Panc1 (cell line): ENCODE measurements around the gene JCHAIN.
"Not testable (repeated sequence)": the region's sequence is repeated elsewhere in the genome, so short reads cannot be mapped to it uniquely, and the experiment has no call there.

Source experiments
- POLR2AphosphoS5 ChIP-seq: IDR thresholded peaks from 2 replicates; pipeline ENCODE4 v1.6.1; 2012; ENCODE audit warnings: mild to moderate bottlenecking, low read depth, low read length, moderate library complexity
- SIN3A ChIP-seq: IDR thresholded peaks from 2 replicates; pipeline ENCODE4 v1.6.1; 2012; ENCODE audit warnings: low read depth, mild to moderate bottlenecking, low read length, moderate library complexity, borderline replicate concordance; ENCODE audit not compliant: insufficient read depth
- TF ChIP-seq, protein P1 (sequence below): fragments of 450-650 bp; IDR thresholded peaks from 2 replicates; pipeline ENCODE4 v1.5.1; 2017; ENCODE audit warnings: mild to moderate bottlenecking
- TF ChIP-seq, protein P2 (sequence below), 2 experiments: IDR thresholded peaks; 2 replicates each; pipeline ENCODE4 v1.6.1; 2011 to 2012; ENCODE audit warnings: low read depth in 2 of 2, control low read depth in 1 of 2, low read length in 1 of 2, mild to moderate bottlenecking in 1 of 2, moderate library complexity in 1 of 2; ENCODE audit not compliant: insufficient read depth in 1 of 2

DNA sequence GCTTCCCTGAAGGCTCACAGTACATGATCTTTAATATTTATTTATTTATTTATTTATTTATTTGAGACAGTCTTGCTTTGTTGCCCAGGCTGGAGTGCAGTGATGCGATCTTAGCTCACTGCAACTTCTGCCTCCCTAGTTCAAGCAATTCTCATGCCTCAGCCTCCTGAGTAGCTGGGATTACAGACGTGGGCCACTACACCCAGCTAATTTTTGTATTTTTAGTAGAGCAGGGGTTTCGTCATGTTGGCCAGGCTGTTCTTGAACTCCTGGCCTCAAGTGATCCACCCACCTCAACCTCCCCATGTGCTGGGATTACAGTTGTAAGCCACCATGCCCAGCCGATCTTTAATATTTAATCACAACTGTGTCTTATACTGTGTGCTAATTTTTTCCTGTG is 15.6 kb downstream of the JCHAIN start:
- TF ChIP-seq SIN3A, POLR2AphosphoS5: not testable (repeated sequence)
- TF ChIP-seq, protein P1, sequence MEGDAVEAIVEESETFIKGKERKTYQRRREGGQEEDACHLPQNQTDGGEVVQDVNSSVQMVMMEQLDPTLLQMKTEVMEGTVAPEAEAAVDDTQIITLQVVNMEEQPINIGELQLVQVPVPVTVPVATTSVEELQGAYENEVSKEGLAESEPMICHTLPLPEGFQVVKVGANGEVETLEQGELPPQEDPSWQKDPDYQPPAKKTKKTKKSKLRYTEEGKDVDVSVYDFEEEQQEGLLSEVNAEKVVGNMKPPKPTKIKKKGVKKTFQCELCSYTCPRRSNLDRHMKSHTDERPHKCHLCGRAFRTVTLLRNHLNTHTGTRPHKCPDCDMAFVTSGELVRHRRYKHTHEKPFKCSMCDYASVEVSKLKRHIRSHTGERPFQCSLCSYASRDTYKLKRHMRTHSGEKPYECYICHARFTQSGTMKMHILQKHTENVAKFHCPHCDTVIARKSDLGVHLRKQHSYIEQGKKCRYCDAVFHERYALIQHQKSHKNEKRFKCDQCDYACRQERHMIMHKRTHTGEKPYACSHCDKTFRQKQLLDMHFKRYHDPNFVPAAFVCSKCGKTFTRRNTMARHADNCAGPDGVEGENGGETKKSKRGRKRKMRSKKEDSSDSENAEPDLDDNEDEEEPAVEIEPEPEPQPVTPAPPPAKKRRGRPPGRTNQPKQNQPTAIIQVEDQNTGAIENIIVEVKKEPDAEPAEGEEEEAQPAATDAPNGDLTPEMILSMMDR: not testable (repeated sequence)
- TF ChIP-seq, protein P2, sequence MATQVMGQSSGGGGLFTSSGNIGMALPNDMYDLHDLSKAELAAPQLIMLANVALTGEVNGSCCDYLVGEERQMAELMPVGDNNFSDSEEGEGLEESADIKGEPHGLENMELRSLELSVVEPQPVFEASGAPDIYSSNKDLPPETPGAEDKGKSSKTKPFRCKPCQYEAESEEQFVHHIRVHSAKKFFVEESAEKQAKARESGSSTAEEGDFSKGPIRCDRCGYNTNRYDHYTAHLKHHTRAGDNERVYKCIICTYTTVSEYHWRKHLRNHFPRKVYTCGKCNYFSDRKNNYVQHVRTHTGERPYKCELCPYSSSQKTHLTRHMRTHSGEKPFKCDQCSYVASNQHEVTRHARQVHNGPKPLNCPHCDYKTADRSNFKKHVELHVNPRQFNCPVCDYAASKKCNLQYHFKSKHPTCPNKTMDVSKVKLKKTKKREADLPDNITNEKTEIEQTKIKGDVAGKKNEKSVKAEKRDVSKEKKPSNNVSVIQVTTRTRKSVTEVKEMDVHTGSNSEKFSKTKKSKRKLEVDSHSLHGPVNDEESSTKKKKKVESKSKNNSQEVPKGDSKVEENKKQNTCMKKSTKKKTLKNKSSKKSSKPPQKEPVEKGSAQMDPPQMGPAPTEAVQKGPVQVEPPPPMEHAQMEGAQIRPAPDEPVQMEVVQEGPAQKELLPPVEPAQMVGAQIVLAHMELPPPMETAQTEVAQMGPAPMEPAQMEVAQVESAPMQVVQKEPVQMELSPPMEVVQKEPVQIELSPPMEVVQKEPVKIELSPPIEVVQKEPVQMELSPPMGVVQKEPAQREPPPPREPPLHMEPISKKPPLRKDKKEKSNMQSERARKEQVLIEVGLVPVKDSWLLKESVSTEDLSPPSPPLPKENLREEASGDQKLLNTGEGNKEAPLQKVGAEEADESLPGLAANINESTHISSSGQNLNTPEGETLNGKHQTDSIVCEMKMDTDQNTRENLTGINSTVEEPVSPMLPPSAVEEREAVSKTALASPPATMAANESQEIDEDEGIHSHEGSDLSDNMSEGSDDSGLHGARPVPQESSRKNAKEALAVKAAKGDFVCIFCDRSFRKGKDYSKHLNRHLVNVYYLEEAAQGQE (IDR thresholded peaks at IDR 0.05; ENCODE audit: insufficient read depth in 1 of 2, low read depth in 2 of 2, low read length in 1 of 2): not testable (repeated sequence)
